Stomach (tissue), 4 donors: Measurements from ENCODE around the gene DOCK6.

Experiments used
- EP300 ChIP-seq: sonication (generic); formaldehyde crosslinking; IDR thresholded peaks from one replicate; pipeline ENCODE4 v1.6.1; 2017; ENCODE audit warnings: antibody characterized with exemption
- POLR2A ChIP-seq, 4 donors: fragments of 450-650 bp; IDR thresholded peaks; one replicate each; pipeline ENCODE4 v1.6.1; 2016; ENCODE audit warnings: antibody characterized with exemption in 4 of 4, control low read depth in 2 of 4, mild to moderate bottlenecking in 1 of 4, moderate library complexity in 1 of 4
- POLR2AphosphoS5 ChIP-seq, 3 donors: sonication (generic); formaldehyde crosslinking; IDR thresholded peaks; one replicate each; pipeline ENCODE4 v1.6.1; 2016; ENCODE audit warnings: antibody characterized with exemption in 3 of 3

DNA sequence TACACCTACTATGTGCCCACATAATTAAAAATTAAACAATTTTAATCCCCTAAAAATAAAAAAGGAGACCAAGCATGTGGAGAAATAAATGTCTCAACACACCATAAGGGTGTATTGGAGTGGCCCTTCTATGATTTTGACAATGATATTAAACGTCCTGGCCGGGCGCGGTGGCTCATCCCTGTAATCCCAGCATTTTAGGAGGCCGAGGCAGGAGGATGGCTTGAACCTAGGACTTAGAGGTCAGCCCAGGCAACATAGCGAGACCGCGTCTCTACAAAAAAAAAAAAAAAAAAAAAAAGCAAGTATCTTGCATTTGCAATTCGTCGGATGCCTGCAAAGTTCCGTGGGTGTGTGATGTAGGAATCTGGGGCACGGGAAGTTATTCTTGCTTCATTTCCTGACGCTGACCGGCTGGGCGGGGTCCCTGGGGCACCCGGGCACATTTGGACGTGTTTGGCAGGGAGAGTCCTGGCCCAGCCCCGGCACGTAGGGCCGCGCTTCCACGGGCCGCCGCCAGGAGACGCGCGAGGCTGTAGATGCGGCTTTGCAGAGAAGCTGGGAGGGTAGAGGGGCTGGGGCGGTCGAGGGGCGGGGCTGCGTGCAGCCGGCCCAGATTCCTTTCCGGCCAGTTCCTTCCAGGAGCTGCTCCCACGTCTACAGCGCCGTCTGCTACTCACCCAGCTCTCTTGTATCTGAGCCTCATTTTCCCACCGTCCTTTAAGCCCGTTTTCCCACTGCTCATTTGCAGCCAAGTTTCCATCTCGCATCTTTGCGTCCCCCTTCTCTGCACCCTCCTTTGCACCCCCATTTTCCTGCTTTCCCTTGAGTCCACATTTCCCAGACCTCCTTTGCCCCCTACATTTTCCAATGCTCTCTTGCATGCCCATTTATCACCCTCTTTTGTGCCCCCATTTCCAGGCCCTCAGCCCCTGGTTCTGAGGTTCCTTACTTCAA, 31.4 kb upstream of the DOCK6 start:
- TF ChIP-seq POLR2A (IDR thresholded peaks at IDR 0.05), result no peak
- peak; percentile 43 to 81 (median 45) for TF ChIP-seq POLR2AphosphoS5 (IDR thresholded peaks at IDR 0.05)
- no peak for TF ChIP-seq EP300
